HTR-8/SVneo (cell line): ENCODE data around the gene CENPO.
"Not testable (repeated sequence)": the region's sequence is repeated elsewhere in the genome, so short reads cannot be mapped to it uniquely, and the experiment has no call there.

Source experiments
- DNase-seq: peaks from one replicate; pipeline ENCODE4 v3.0.0; 2011; ENCODE audit warnings: low spot score, mixed read lengths; ENCODE audit not compliant: insufficient read length
- FAIRE-seq: peaks from 2 replicates; lab custom pipeline; 2011; peaks lifted over from hg19 to GRCh38; lab: Jason Lieb, UNC

The CENPO gene

GRCh38 chr2:24785671-24786321 is 7.4 kb upstream of the CENPO start:
- DNase-seq, result no peak
- FAIRE-seq, result no peak

GRCh38 chr2:24787532-24787931 is 5.7 kb upstream of the CENPO start:
- FAIRE-seq (no peak), DNase-seq (no peak)

GRCh38 chr2:24788816-24789215 is 4.4 kb upstream of the CENPO start:
- no peak for FAIRE-seq
- DNase-seq, result no peak

- FAIRE-seq (no peak), DNase-seq (no peak)
Measured at GRCh38 chr2:24791452-24791851, 1.8 kb upstream of the CENPO start.

GRCh38 chr2:24792542-24792873 is 717 bp upstream of the CENPO start:
- FAIRE-seq (no peak), DNase-seq (no peak)

- peak; percentile 48 for DNase-seq
Measured at GRCh38 chr2:24793761-24794435, 673 bp downstream of the CENPO start.

GRCh38 chr2:24797644-24798043 is 4.4 kb downstream of the CENPO start:
- no peak for DNase-seq
- no peak for FAIRE-seq

More at GRCh38 chr2:24793761-24794435, 673 bp downstream of the CENPO start:
- FAIRE-seq, result peak; percentile 16

- not testable (repeated sequence) for FAIRE-seq
Measured at GRCh38 chr2:24800487-24800886, 7.3 kb downstream of the CENPO start.

GRCh38 chr2:24805811-24806660 is 12.8 kb downstream of the CENPO start:
- not testable (repeated sequence) for DNase-seq, FAIRE-seq

More at GRCh38 chr2:24800487-24800886, 7.3 kb downstream of the CENPO start:
- DNase-seq, result not testable (repeated sequence)

- no peak for DNase-seq
- no peak for FAIRE-seq
Measured at GRCh38 chr2:24806661-24807036, 13.4 kb downstream of the CENPO start.

- FAIRE-seq, result no peak
- DNase-seq, result no peak
Measured at GRCh38 chr2:24809316-24810007, 16.2 kb downstream of the CENPO start.

- FAIRE-seq, result no peak
- no peak for DNase-seq
Measured at GRCh38 chr2:24813691-24814137, 20.5 kb downstream of the CENPO start.

GRCh38 chr2:24814516-24814915 is 21.3 kb downstream of the CENPO start:
- FAIRE-seq, result no peak

GRCh38 chr2:24815171-24815570 is 21.9 kb downstream of the CENPO start:
- no peak for DNase-seq
- FAIRE-seq, result no peak

More at GRCh38 chr2:24814516-24814915, 21.3 kb downstream of the CENPO start:
- no peak for DNase-seq

GRCh38 chr2:24816404-24816803 is 23.2 kb downstream of the CENPO start:
- no peak for FAIRE-seq

GRCh38 chr2:24816884-24817283 is 23.7 kb downstream of the CENPO start:
- FAIRE-seq (peak; percentile 63), DNase-seq (peak; percentile 66)

More at GRCh38 chr2:24816404-24816803, 23.2 kb downstream of the CENPO start:
- DNase-seq, result no peak

GRCh38 chr2:24818721-24819167 is 25.5 kb downstream of the CENPO start:
- FAIRE-seq (no peak), DNase-seq (no peak)

GRCh38 chr2:24819442-24820174 is 26.4 kb downstream of the CENPO start:
- FAIRE-seq (no peak), DNase-seq (no peak)

GRCh38 chr2:24820175-24820513 is 26.9 kb downstream of the CENPO start:
- no peak for FAIRE-seq
- no peak for DNase-seq
